Trophoblast cell (in vitro differentiated cells and primary cell): ENCODE results near the gene FAM120B.

Source experiments
- DNase-seq, 2 donors: peaks; one replicate each; pipeline ENCODE4 v3.0.0-alpha.2; 2016
- H2AFZ ChIP-seq: 2 replicates; pipeline ENCODE4 v1.6.1; 2013; ENCODE audit warnings: low read length, moderate library complexity, mild to moderate bottlenecking; ENCODE audit not compliant: insufficient read depth, poor library complexity
- H2AK5ac ChIP-seq: 2 replicates; pipeline ENCODE4 v1.6.1; 2013; ENCODE audit warnings: mild to moderate bottlenecking, low read length
- H2BK120ac ChIP-seq: 2 replicates; pipeline ENCODE4 v1.6.1; 2013; ENCODE audit warnings: low read length, mild to moderate bottlenecking, moderate library complexity; ENCODE audit not compliant: insufficient read depth, poor library complexity
- H2BK12ac ChIP-seq: 2 replicates; pipeline ENCODE4 v1.6.1; 2013; ENCODE audit warnings: mild to moderate bottlenecking, low read length, moderate library complexity
- H2BK5ac ChIP-seq: 2 replicates; pipeline ENCODE4 v1.6.1; 2013; ENCODE audit warnings: low read length, low read depth, moderate library complexity, mild to moderate bottlenecking; ENCODE audit not compliant: poor library complexity
- H3K14ac ChIP-seq: 2 replicates; pipeline ENCODE4 v1.6.1; 2013; ENCODE audit warnings: mild to moderate bottlenecking, low read length
- H3K18ac ChIP-seq: 2 replicates; pipeline ENCODE4 v1.6.1; 2013; ENCODE audit warnings: mild to moderate bottlenecking, low read length
- H3K23ac ChIP-seq: 2 replicates; pipeline ENCODE4 v1.6.1; 2013; ENCODE audit warnings: low read length
- H3K27ac ChIP-seq: 2 replicates; pipeline ENCODE4 v1.5.1; 2013; ENCODE audit warnings: low read depth, mild to moderate bottlenecking, inconsistent platforms, low read length, moderate library complexity
- H3K27me3 ChIP-seq: 2 replicates; pipeline ENCODE4 v1.6.1; 2013; ENCODE audit warnings: inconsistent platforms, mild to moderate bottlenecking, low read length, moderate library complexity; ENCODE audit not compliant: insufficient read depth
- H3K36me3 ChIP-seq, 2 experiments: 1 replicate in 1 of 2; 2 replicates in 1 of 2; pipeline ENCODE4 v1.6.1; 2013; ENCODE audit warnings: low read length in 2 of 2, mild to moderate bottlenecking in 2 of 2, moderate library complexity in 1 of 2; ENCODE audit not compliant: insufficient read depth in 2 of 2, control insufficient read depth in 1 of 2
- H3K4ac ChIP-seq: 2 replicates; pipeline ENCODE4 v1.6.1; 2013; ENCODE audit warnings: low read depth, mild to moderate bottlenecking, low read length, moderate library complexity
- H3K4me1 ChIP-seq, 2 experiments: 1 replicate in 1 of 2; 2 replicates in 1 of 2; pipeline ENCODE4 v1.6.1; 2013; ENCODE audit warnings: low read length in 2 of 2, mild to moderate bottlenecking in 2 of 2, moderate library complexity in 1 of 2; ENCODE audit not compliant: insufficient read depth in 2 of 2, control insufficient read depth in 1 of 2
- H3K4me2 ChIP-seq: 2 replicates; pipeline ENCODE4 v1.6.1; 2013; ENCODE audit warnings: inconsistent platforms, mild to moderate bottlenecking, low read length, moderate library complexity
- H3K4me3 ChIP-seq: 2 replicates; pipeline ENCODE4 v1.5.1; 2013; ENCODE audit warnings: mild to moderate bottlenecking, low read depth, low read length, inconsistent platforms
- H3K79me1 ChIP-seq: one replicate; pipeline ENCODE4 v1.6.1; 2013; ENCODE audit warnings: low read length
- H3K79me2 ChIP-seq: 2 replicates; pipeline ENCODE4 v1.6.1; 2013; ENCODE audit warnings: low read length, mild to moderate bottlenecking; ENCODE audit not compliant: control insufficient read depth, insufficient read depth, poor library complexity
- H3K9ac ChIP-seq: 2 replicates; pipeline ENCODE4 v1.6.1; 2013; ENCODE audit warnings: mild to moderate bottlenecking, low read length
- H3K9me3 ChIP-seq: 2 replicates; pipeline ENCODE4 v1.6.1; 2013; ENCODE audit warnings: low read depth, mild to moderate bottlenecking, control low read depth, inconsistent platforms, low read length; ENCODE audit not compliant: insufficient read depth
- H4K12ac ChIP-seq: 2 replicates; pipeline ENCODE4 v1.6.1; 2013; ENCODE audit warnings: low read depth, mild to moderate bottlenecking, low read length, moderate library complexity
- H4K8ac ChIP-seq: 2 replicates; pipeline ENCODE4 v1.6.1; 2013; ENCODE audit warnings: low read depth, mild to moderate bottlenecking, low read length, moderate library complexity
- H4K91ac ChIP-seq: one replicate; pipeline ENCODE4 v1.6.1; 2013; ENCODE audit warnings: low read depth, mild to moderate bottlenecking, low read length, moderate library complexity
- WGBS: extraction: QIAGEN DNeasy Blood & Tissue Kit; methylation state at CpG from one replicate; pipeline ENCODE4 v1.1.7; 2013; ENCODE audit warnings: missing lambda C conversion rate; ENCODE audit not compliant: insufficient read length, insufficient coverage; ENCODE audit errors: extremely low coverage; 5-methylcytosine and 5-hydroxymethylcytosine counted together

Gene FAM120B

DNA sequence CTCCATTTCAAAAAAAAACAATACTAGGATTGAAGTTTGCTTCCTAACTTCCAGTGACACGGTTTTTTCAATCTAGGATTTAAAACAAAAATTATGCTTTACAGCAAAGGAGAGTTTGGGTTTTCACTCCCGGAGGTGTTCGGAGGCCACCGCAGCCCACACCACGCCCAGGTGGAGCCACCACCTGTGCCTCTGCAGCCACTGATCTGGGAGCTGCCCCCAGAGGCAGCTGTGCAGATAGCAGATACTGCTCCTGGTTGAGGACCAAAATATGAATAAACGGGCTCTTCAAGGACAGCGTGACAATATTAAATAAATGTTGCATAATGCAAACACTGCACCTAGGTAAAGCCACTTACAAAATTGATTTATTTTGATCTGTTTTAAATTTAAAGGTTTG, 45.9 kb upstream of the FAM120B start:
- no peak overlapping the region for H2AFZ ChIP-seq
- no CpG with 5 or more reads among the region's 7 CpGs for WGBS
- no peak overlapping the region for H3K14ac ChIP-seq
- no peaks in the 10 kb centered on the region for H3K36me3 ChIP-seq
- H2BK120ac ChIP-seq = no peak overlapping the region
- H3K9me3 ChIP-seq = peaks cover 3% of the 10 kb centered on the region
- no peaks in the 10 kb centered on the region for H3K27me3 ChIP-seq
- no peaks in the 10 kb centered on the region for H3K79me1 ChIP-seq
- no peak overlapping the region for H3K27ac ChIP-seq
- H2AK5ac ChIP-seq = no peak overlapping the region
- H3K4me2 ChIP-seq = no peak overlapping the region
- H3K4me1 ChIP-seq = no peaks in the 10 kb centered on the region
- H2BK12ac ChIP-seq = no peak overlapping the region
- no peak overlapping the region for H3K4me3 ChIP-seq
- H2BK5ac ChIP-seq = no peak overlapping the region
- H4K8ac ChIP-seq = no peak overlapping the region
- no peak overlapping the region for H3K18ac ChIP-seq
- H4K91ac ChIP-seq = no peak overlapping the region
- DNase-seq = peak in 1 of 2 donors; percentile 41
- H3K23ac ChIP-seq = no peak overlapping the region
- no peak overlapping the region for H3K4ac ChIP-seq
- H3K79me2 ChIP-seq = no peaks in the 10 kb centered on the region
- H4K12ac ChIP-seq = no peak overlapping the region
- no peak overlapping the region for H3K9ac ChIP-seq

DNA sequence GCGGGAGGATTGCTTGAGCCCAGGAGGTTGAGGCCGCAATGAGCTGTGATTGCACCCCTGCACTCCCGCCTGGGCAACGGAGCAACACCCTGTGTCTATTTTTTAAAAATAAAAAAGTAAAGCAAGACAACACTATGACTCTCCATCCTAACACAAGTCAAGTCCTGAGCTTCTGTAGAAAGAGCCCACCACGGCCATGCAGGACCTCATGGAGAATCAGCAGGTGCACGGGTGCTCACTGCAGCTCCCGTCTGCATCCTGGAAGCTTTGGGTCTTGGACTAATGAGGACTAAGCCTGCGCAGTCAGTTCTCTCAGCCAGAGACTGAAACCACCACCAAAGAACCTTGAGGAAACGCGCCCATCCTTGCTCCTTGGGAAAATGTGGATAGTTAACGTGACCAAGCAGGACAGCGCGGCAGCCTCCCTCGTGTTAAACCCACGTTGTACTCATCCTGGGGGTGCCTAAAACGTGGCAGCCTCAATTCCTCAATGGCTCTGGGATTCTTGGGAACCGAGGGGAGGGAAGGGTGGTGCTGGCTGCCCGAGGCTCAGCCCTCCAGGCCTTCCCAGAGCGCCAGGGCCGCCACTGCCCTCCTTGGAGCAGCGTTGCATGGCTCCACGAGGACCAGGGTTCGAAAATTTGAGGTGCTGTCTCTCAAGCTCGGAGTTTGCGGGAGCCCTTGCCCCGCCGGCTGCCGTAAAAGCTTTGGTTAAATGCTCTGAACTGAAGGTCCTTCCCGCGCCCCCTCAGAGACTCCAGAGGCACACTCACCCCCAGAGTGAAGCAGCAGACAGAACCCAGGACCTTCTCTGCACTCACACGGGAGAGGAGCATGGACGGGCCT, 44.7 kb upstream of the FAM120B start:
- Histone ChIP-seq H2AFZ (no peak overlapping the region), H3K14ac (no peak overlapping the region), H3K4ac (no peak overlapping the region), H4K91ac (no peak overlapping the region), H2BK12ac (no peak overlapping the region), H3K27ac (no peak overlapping the region), H3K79me2 (no peaks in the 10 kb centered on the region), H3K36me3 (no peaks in the 10 kb centered on the region), H4K8ac (no peak overlapping the region), H3K4me3 (no peak overlapping the region), H3K23ac (no peak overlapping the region), H2AK5ac (no peak overlapping the region), H2BK5ac (no peak overlapping the region), H3K9me3 (peaks cover 3% of the 10 kb centered on the region), H3K79me1 (no peaks in the 10 kb centered on the region), H3K18ac (no peak overlapping the region), H3K27me3 (no peaks in the 10 kb centered on the region), H2BK120ac (no peak overlapping the region), H3K4me2 (no peak overlapping the region), H3K4me1 (no peaks in the 10 kb centered on the region), H3K9ac (no peak overlapping the region), H4K12ac (no peak overlapping the region)
- DNase-seq = no peak
- WGBS = no CpG with 5 or more reads among the region's 32 CpGs

DNA sequence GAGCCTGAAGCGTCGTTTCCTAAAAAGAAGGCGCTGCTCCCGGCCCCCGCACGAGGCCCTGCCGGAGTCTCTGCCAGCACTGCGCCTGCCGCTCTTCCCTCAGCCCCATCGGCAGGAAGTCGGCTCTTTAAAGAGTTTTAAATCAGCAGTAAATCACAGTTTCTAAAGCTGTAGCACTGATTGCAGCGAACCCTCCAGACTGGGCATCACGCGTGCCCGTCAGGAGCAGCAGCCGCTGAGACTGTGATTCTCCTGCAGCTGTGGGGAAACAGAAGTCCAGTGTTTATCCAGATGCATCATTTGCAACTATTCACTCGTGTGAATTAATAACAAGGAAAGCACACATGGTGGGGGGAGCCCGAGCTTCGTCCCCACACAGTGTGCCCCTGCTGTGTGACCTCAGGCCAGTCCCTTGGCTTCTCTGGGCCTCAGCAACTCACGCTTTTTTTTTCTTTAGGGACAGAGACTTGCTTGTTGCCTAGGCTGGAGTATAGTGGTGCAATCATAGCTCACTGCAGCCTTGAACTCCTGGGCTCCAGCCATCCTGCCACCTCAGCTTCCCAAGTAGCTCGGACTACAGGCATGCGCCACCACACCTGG, 44.0 kb upstream of the FAM120B start:
- H3K27ac ChIP-seq = no peak overlapping the region
- no CpG with 5 or more reads among the region's 22 CpGs for WGBS
- H4K8ac ChIP-seq = no peak overlapping the region
- H3K4me1 ChIP-seq = no peaks in the 10 kb centered on the region
- no peaks in the 10 kb centered on the region for H3K27me3 ChIP-seq
- no peak overlapping the region for H2BK5ac ChIP-seq
- no peak overlapping the region for H3K4me3 ChIP-seq
- H3K23ac ChIP-seq = no peak overlapping the region
- H3K79me2 ChIP-seq = no peaks in the 10 kb centered on the region
- no peak overlapping the region for H2BK12ac ChIP-seq
- H2AFZ ChIP-seq = no peak overlapping the region
- no peak overlapping the region for H3K4ac ChIP-seq
- no peak overlapping the region for H4K91ac ChIP-seq
- no peak overlapping the region for H3K18ac ChIP-seq
- no peaks in the 10 kb centered on the region for H3K36me3 ChIP-seq
- DNase-seq = no peak
- H4K12ac ChIP-seq = no peak overlapping the region
- H3K79me1 ChIP-seq = no peaks in the 10 kb centered on the region
- H3K4me2 ChIP-seq = no peak overlapping the region
- H2AK5ac ChIP-seq = no peak overlapping the region
- H3K9me3 ChIP-seq = peaks cover 3% of the 10 kb centered on the region
- no peak overlapping the region for H2BK120ac ChIP-seq
- H3K14ac ChIP-seq = no peak overlapping the region
- H3K9ac ChIP-seq = no peak overlapping the region

DNA sequence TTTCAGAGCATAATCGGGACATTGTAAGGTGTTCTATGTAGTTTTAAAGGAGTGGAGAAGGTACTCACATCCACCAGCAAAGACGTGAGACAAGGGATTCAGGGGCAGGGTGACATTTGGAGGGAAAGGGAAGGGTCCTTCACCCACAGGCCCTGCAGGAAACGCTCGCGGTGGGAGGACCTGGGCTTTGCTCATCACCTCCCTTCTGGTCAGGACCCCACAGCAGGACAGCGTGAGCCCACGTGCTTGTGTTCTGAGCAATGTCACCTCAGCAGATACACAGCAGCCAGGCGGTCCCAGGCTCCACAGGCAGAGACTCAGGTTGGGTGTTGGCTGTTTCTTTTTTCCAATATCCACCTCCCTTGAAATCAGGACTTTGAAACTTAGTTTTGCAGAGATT, 43.1 kb upstream of the FAM120B start:
- no peak overlapping the region for H3K23ac ChIP-seq
- WGBS = no CpG with 5 or more reads among the region's 8 CpGs
- no peak overlapping the region for H2BK120ac ChIP-seq
- H3K9me3 ChIP-seq = peaks cover 3% of the 10 kb centered on the region
- H2AFZ ChIP-seq = no peak overlapping the region
- H3K27me3 ChIP-seq = no peaks in the 10 kb centered on the region
- H4K8ac ChIP-seq = no peak overlapping the region
- no peak overlapping the region for H3K18ac ChIP-seq
- no peak overlapping the region for H2BK12ac ChIP-seq
- no peaks in the 10 kb centered on the region for H3K36me3 ChIP-seq
- no peaks in the 10 kb centered on the region for H3K4me1 ChIP-seq
- no peak overlapping the region for H3K9ac ChIP-seq
- no peak for DNase-seq
- H3K79me2 ChIP-seq = no peaks in the 10 kb centered on the region
- no peak overlapping the region for H3K4ac ChIP-seq
- no peak overlapping the region for H2AK5ac ChIP-seq
- no peaks in the 10 kb centered on the region for H3K79me1 ChIP-seq
- H3K4me3 ChIP-seq = no peak overlapping the region
- no peak overlapping the region for H3K4me2 ChIP-seq
- H4K91ac ChIP-seq = no peak overlapping the region
- no peak overlapping the region for H2BK5ac ChIP-seq
- H3K27ac ChIP-seq = no peak overlapping the region
- no peak overlapping the region for H3K14ac ChIP-seq
- no peak overlapping the region for H4K12ac ChIP-seq
